GM20000 (cell line): ENCODE results near the gene PACS1.

Experiments used
- DNase-seq: peaks from one replicate; pipeline ENCODE4 v3.0.0; 2012; ENCODE audit warnings: low spot score
- CTCF ChIP-seq: IDR thresholded peaks from 2 replicates; pipeline ENCODE4 v1.5.1; 2012; ENCODE audit warnings: mild to moderate bottlenecking, control low read depth; ENCODE audit errors: extremely low read depth, missing control alignments

PACS1 gene

DNA sequence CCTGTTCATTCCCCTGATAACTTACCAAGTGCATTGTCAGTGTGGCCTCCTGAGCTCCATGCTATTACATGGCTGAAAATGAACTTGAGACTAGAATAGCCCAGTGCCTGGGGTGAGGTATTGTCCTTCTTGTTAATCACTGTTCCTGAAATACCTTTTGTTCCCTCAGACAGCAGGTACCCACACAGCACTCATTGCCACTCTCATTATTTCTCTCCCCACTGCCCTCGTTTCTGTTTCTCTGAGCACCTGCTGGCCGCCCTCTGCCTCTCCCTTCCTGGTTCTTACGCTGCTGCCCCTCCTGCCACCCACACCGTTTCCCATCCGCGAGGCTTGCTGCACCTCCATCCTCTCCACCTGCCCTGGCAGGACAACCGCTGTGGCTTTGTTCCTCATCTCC, 161.5 kb downstream of the PACS1 start:
- TF ChIP-seq CTCF = no peak
- no peak for DNase-seq

GRCh38 chr11:66232769-66233168, 162.7 kb downstream of the PACS1 start:
- DNase-seq = no peak
- no peak for TF ChIP-seq CTCF

DNA sequence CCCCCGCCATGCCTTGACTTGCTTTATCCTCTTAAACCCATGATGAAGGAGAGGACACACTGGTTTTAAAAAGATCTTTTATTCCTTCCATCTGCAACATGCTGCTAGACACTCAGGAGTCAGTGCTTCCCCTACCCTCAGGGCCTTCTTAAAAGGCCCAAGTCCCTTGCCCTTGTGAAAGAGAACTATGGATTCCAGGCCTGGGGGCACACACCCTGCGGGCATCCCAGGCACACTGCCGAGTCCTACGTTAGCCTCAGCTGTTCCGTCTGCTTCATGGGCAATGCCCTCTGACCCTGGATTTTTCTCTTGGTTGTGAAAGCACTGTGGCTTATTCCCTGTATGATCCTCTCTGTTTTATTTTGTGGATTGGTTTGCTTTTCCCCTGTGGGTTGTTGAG, 163.2 kb downstream of the PACS1 start:
- no peak for DNase-seq
- no peak for TF ChIP-seq CTCF

GRCh38 chr11:66235141-66235540, 165.1 kb downstream of the PACS1 start:
- DNase-seq = no peak
- no peak for TF ChIP-seq CTCF

GRCh38 chr11:66237867-66238266, 167.8 kb downstream of the PACS1 start:
- TF ChIP-seq CTCF = no peak
- no peak for DNase-seq

DNA sequence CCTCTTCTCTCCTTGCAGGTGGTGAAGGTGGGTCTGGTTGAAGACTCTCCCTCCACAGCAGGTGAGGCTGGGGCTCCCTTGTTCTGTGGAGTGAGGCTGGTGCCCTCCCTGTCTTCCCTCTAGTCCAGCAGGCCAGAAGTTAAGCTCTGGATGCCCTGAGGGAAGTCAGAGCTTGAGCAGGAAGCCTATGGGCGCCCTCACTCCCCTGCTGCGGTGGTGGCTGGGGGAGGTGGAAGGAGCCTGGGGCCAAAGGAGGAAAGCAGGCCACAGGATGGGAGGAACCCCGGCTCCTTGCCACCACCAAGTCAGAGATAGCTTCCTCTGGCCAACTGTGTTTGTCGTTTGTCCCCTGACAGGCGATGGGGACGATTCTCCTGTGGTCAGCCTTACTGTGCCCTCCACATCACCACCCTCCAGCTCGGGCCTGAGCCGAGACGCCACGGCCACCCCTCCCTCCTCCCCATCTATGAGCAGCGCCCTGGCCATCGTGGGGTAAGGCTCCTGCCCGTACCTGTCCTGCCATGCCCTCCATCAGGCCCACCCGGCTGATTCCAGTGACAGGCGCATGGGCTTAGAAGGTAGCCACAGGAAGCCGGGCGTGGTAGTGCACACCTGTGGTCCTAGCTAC, 168.8 kb downstream of the PACS1 start:
- no peak for DNase-seq
- no peak for TF ChIP-seq CTCF

DNA sequence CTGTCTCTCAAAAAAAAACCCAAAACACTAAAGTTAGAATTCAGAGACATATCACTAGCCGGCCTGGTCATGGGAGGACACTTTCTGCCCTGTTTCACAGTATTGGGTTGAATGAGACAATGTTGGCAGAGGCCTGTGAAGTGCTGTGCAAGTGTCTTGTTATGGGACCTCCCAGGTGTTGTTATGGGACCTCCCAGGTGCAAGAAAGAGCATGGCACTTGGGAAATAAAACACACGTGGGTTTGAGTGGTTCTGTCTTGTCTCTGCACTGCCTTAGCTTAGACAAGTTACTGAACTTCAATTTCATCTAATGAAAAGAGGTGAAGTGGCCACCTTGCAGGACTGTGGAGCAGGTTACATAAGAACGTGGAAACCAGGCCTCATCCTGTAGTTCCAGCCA, 169.4 kb downstream of the PACS1 start:
- DNase-seq = no peak
- TF ChIP-seq CTCF = no peak
